HEK293T (cell line): ENCODE results near the gene TLE5.

Experiments
- CTCF ChIA-PET: fragments of 350-600 bp; formaldehyde crosslinking; extraction: SDS; loops from one replicate; lab custom pipeline; 2021; ENCODE audit warnings: antibody characterized with exemption, inconsistent platforms; lab: Yijun Ruan, JAX
- POLR2A ChIA-PET: fragments of 350-600 bp; formaldehyde crosslinking; extraction: SDS; loops from one replicate; lab custom pipeline; 2020; ENCODE audit warnings: antibody characterized with exemption, inconsistent platforms; lab: Yijun Ruan, JAX
- DNase-seq: peaks from one replicate; pipeline ENCODE4 v3.0.0; 2012; ENCODE audit warnings: mixed read lengths; ENCODE audit errors: extremely low spot score
- ARNT ChIP-seq: fragments of 450-650 bp; IDR thresholded peaks from 2 replicates; pipeline ENCODE4 v1.6.1; 2017; ENCODE audit warnings: mild to moderate bottlenecking
- BHLHE40 ChIP-seq: fragments of 450-650 bp; IDR thresholded peaks from 2 replicates; pipeline ENCODE4 v1.6.1; 2016; ENCODE audit warnings: mild to moderate bottlenecking, moderate library complexity, borderline replicate concordance
- CTBP1 ChIP-seq: fragments of 450-650 bp; IDR thresholded peaks from 2 replicates; pipeline ENCODE4 v1.6.1; 2016; ENCODE audit warnings: borderline replicate concordance
- ELF4 ChIP-seq: fragments of 450-650 bp; IDR thresholded peaks from 2 replicates; pipeline ENCODE4 v1.6.1; 2017; ENCODE audit warnings: antibody characterized with exemption
- FOXA1 ChIP-seq: fragments of 450-650 bp; IDR thresholded peaks from 2 replicates; pipeline ENCODE4 v1.6.1; 2016; ENCODE audit warnings: mild to moderate bottlenecking
- FOXK2 ChIP-seq: fragments of 450-650 bp; IDR thresholded peaks from 2 replicates; pipeline ENCODE4 v1.6.1; 2016; ENCODE audit warnings: mild to moderate bottlenecking
- FOXM1 ChIP-seq: fragments of 450-650 bp; IDR thresholded peaks from 2 replicates; pipeline ENCODE4 v1.6.1; 2017; ENCODE audit warnings: mild to moderate bottlenecking, borderline replicate concordance
- HDGF ChIP-seq: fragments of 450-650 bp; IDR thresholded peaks from 2 replicates; pipeline ENCODE4 v1.6.1; 2017; ENCODE audit warnings: antibody characterized with exemption, borderline replicate concordance
- L3MBTL2 ChIP-seq: fragments of 450-650 bp; conservative IDR thresholded peaks from 2 replicates; pipeline ENCODE4 v1.6.1; 2016; ENCODE audit warnings: mild to moderate bottlenecking
- LEF1 ChIP-seq: fragments of 450-650 bp; IDR thresholded peaks from 2 replicates; pipeline ENCODE4 v1.6.1; 2017; ENCODE audit warnings: mild to moderate bottlenecking, borderline replicate concordance
- NFRKB ChIP-seq: fragments of 450-650 bp; IDR thresholded peaks from 2 replicates; pipeline ENCODE4 v1.6.1; 2016; ENCODE audit warnings: mild to moderate bottlenecking, moderate library complexity
- PKNOX1 ChIP-seq: fragments of 450-650 bp; IDR thresholded peaks from 2 replicates; pipeline ENCODE4 v1.6.1; 2016
- SP1 ChIP-seq: fragments of 450-650 bp; IDR thresholded peaks from 2 replicates; pipeline ENCODE4 v1.6.1; 2017
- SUZ12 ChIP-seq: fragments of 450-650 bp; IDR thresholded peaks from 2 replicates; pipeline ENCODE4 v1.6.1; 2016; ENCODE audit warnings: mild to moderate bottlenecking
- TARDBP ChIP-seq: fragments of 450-650 bp; IDR thresholded peaks from 2 replicates; pipeline ENCODE4 v1.6.1; 2016
- ZNF384 ChIP-seq: fragments of 450-650 bp; IDR thresholded peaks from 2 replicates; pipeline ENCODE4 v1.6.1; 2016

The TLE5 gene, protein sequence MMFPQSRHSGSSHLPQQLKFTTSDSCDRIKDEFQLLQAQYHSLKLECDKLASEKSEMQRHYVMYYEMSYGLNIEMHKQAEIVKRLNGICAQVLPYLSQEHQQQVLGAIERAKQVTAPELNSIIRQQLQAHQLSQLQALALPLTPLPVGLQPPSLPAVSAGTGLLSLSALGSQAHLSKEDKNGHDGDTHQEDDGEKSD

GRCh38 chr19:3062165-3063105 lies at the start of gene TLE5:
TSS of gene TLE5 (minus strand) at chr19:3062495. CDS start at chr19:3062200, 295 bp downstream.
- ChIA-PET POLR2A (interaction anchor here (1.3 kb wide), 1 partner anchor 26 kb away, joined by 4 read pairs; no protein-coding TSS in a partner anchor), CTCF (no interaction called here)
- TF ChIP-seq ELF4 = no peak
- no peak for TF ChIP-seq NFRKB
- no peak for TF ChIP-seq FOXK2
- TF ChIP-seq CTBP1 = no peak
- no peak for TF ChIP-seq SP1
- TF ChIP-seq TARDBP = no peak
- TF ChIP-seq L3MBTL2 = no peak; the same call in 1 of the 2 replicates
- TF ChIP-seq PKNOX1 = no peak
- TF ChIP-seq ZNF384 = no peak
- TF ChIP-seq FOXM1 = no peak
- TF ChIP-seq HDGF = no peak
- no peak for TF ChIP-seq SUZ12
- no peak for TF ChIP-seq FOXA1
- TF ChIP-seq ARNT = no peak
- TF ChIP-seq LEF1 = no peak
- TF ChIP-seq BHLHE40 = no peak
- DNase-seq = peak; percentile 68

DNA sequence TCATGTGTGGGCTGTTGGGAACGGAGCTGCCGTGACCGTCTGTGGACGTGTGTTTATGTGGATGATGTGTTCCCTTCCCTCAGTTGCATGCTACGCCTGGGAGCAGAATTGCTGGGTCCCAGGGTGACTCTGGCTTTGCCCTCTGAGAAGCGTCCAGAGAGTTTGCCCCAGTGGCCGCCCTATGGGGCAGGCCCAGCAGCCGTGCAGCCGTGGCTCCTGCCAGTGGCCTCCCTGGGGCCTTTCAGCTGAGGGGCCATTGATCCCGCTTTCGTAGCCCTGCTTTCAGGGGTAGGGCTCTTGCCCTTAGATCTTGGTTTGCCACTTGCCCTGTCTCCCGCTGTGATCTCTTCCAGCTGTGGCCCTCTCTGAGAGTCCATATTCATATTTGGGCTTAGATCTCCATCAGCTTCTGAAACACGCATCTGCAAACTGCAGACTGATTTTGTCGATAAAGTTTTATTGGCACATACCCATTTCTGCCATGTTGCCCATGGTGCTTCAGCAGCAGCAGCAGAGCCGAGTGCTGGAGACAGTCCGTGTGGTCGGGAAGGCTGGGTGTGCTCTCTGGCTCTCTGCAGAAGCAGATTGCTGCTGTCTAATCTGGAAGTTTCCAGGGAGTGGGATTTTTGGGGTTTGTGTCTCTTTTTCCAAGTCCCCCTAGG lies 49.4 kb upstream of the TLE5 start:
- POLR2A ChIA-PET = no interaction called here
- no peak for TF ChIP-seq PKNOX1
- no peak for TF ChIP-seq LEF1
- TF ChIP-seq ELF4 = no peak
- no peak for TF ChIP-seq ARNT
- CTCF ChIA-PET = no interaction called here
- DNase-seq = no peak

DNA sequence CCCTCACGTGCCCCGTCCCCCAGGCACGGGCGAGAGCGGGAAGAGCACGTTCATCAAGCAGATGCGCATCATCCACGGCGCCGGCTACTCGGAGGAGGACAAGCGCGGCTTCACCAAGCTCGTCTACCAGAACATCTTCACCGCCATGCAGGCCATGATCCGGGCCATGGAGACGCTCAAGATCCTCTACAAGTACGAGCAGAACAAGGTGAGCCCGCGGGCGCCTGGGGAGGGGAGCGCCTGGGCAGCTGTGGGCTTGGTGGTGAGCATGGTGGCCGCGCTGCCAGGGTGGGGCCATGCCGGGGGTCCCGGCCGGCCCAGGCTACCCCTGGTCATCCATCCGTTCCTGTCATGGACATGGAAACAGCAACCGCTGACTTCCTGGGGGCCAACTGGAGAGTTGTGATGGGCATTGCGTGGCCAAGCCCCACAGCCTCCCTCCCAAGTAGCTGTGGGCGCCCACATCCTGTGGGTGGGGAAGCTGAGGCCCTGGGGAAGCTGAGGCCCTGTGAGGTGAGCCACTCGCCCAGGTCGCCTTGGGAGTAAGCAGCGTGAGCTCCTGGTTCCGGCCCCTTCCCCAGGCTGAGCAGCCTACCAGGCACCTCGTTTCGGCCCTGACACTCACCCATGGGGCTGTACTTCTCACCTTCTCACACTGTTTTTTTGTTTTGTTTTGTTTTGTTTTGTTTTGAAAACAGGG lies 48.0 kb upstream of the TLE5 start:
- DNase-seq = no peak
- ChIA-PET CTCF (interaction anchor here (0.6 to 0.7 kb wide), 2 partner anchors 877 to 1119 kb away, joined by 3 to 4 read pairs; no protein-coding TSS in a partner anchor), POLR2A (no interaction called here)
- TF ChIP-seq CTBP1 = no peak
- no peak for TF ChIP-seq PKNOX1
- TF ChIP-seq NFRKB = no peak
- TF ChIP-seq ARNT = no peak
- TF ChIP-seq HDGF = no peak
- TF ChIP-seq FOXK2 = no peak

DNA sequence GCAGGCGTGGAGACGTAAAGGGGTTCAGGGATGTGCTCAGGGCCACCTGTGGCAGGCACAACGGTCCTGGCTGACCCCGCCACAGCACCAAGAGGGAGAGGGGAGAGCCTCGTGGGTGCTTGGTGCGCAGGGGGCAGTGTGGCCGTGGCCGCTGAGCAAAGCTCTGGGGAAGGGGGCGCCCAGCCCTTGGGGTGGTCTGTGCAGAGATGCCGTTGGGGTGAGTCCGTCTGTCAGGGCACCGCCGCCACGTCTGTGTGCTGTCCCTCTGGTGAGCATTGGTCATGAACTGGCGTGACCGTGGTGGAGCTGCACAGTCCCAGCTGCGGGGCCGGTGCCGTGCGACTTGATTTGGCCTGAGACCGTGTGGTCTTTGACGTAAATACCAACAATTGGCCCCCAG lies 47.2 kb upstream of the TLE5 start:
- no peak for DNase-seq
- TF ChIP-seq ELF4 (no peak), ZNF384 (no peak), HDGF (no peak), FOXA1 (no peak), FOXM1 (no peak), NFRKB (no peak), SUZ12 (no peak), SP1 (no peak), CTBP1 (no peak)
- ChIA-PET POLR2A (no interaction called here), CTCF (interaction anchor here (0.6 to 1.2 kb wide), 4 partner anchors 14 to 1118 kb away, joined by 3 to 4 read pairs (median 4); no protein-coding TSS in a partner anchor)

- ChIA-PET POLR2A (interaction anchor here (0.6 to 1.5 kb wide), 2 partner anchors 158 to 160 kb away, joined by 3 to 7 read pairs; no protein-coding TSS in a partner anchor), CTCF (interaction anchor here (0.6 to 2.6 kb wide), 15 partner anchors 8 to 1113 kb away, joined by 3 to 14 read pairs (median 4); no protein-coding TSS in a partner anchor)
Observed at GRCh38 chr19:3108775-3109174, 46.5 kb upstream of the TLE5 start.

More at GRCh38 chr19:3108775-3109174, 46.5 kb upstream of the TLE5 start:
- TF ChIP-seq L3MBTL2 (peak; percentile 80), ELF4 (no peak), FOXK2 (no peak)
- DNase-seq = peak; percentile 67
